CD4-positive, CD25-positive, alpha-beta regulatory T cell (primary cell): ENCODE results near the gene EFCAB8. TPM values are rescaled to one million over a fixed set of nuclear protein-coding genes. Genes with fewer than 3 reads are reported as not detected.

ENCODE experiments used
- ATAC-seq, 2 donors: fragments of 150-1000 bp; cut with Tn5 transposase; one replicate each; pipeline ENCODE4 v1.10.0; 2021; ENCODE audit warnings: low read depth in 2 of 2, moderate number of reproducible peaks in 2 of 2, moderate library complexity in 1 of 2
- DNase-seq, 3 donors: peaks; one replicate each; pipeline versions ENCODE4 v3.0.0 to v3.0.0-alpha.2; 2012 to 2022; ENCODE audit warnings: mixed read lengths in 1 of 3
- H3K27ac ChIP-seq: one replicate; pipeline ENCODE4 v1.7.0; 2013; ENCODE audit warnings: mild to moderate bottlenecking, low read length; ENCODE audit not compliant: insufficient read depth, poor library complexity, severe bottlenecking
- H3K27me3 ChIP-seq: one replicate; pipeline ENCODE4 v1.7.0; 2013; ENCODE audit warnings: low read length; ENCODE audit not compliant: control insufficient read depth, insufficient read depth
- H3K36me3 ChIP-seq: one replicate; pipeline ENCODE4 v1.7.0; 2013; ENCODE audit warnings: mild to moderate bottlenecking, low read length, moderate library complexity; ENCODE audit not compliant: control insufficient read depth, insufficient read depth
- H3K4me1 ChIP-seq: 2 replicates; pipeline ENCODE4 v1.7.0; 2013; ENCODE audit warnings: mild to moderate bottlenecking, low read length; ENCODE audit not compliant: insufficient read depth, control insufficient read depth, poor library complexity, severe bottlenecking
- H3K4me3 ChIP-seq: one replicate; pipeline ENCODE4 v1.7.0; 2013; ENCODE audit warnings: low read depth, mild to moderate bottlenecking, low read length, moderate library complexity
- H3K9me3 ChIP-seq, 2 experiments: 1 replicate in 1 of 2; 2 replicates in 1 of 2; pipeline ENCODE4 v1.7.0; 2013; ENCODE audit warnings: low read length in 2 of 2, mild to moderate bottlenecking in 1 of 2, moderate library complexity in 1 of 2; ENCODE audit not compliant: control insufficient read depth in 2 of 2
- H3K27ac Mint-ChIP-seq, 3 donors: one replicate each; pipeline ENCODE4 v1.8.0; 2020 to 2022; ENCODE audit warnings: mild to moderate bottlenecking in 3 of 3, mixed read lengths in 3 of 3, moderate library complexity in 2 of 3
- H3K27me3 Mint-ChIP-seq: one replicate; pipeline ENCODE4 v1.8.0; 2022; ENCODE audit warnings: mild to moderate bottlenecking, mixed read lengths
- H3K36me3 Mint-ChIP-seq: one replicate; pipeline ENCODE4 v1.8.0; 2020; ENCODE audit warnings: mixed read lengths
- H3K4me1 Mint-ChIP-seq, 4 donors: one replicate each; pipeline ENCODE4 v1.8.0; 2020 to 2022; ENCODE audit warnings: mixed read lengths in 4 of 4, mild to moderate bottlenecking in 1 of 4
- H3K4me3 Mint-ChIP-seq, 4 donors: one replicate each; pipeline ENCODE4 v1.8.0; 2020 to 2022; ENCODE audit warnings: mild to moderate bottlenecking in 4 of 4, mixed read lengths in 4 of 4, moderate library complexity in 3 of 4
- H3K9me3 Mint-ChIP-seq, 7 donors: one replicate each; pipeline ENCODE4 v1.8.0; 2020 to 2022; ENCODE audit warnings: mixed read lengths in 7 of 7, mild to moderate bottlenecking in 3 of 7, moderate library complexity in 2 of 7
- polyA plus RNA-seq, 4 donors: library from polyadenylated mRNA; unstranded; fragments of 300-500 nt; fragmentation: Illumina TruSeq; gene quantifications; one replicate each; pipeline ENCODE4 v1.2.3, GENCODE V29; 2021
- total RNA-seq: library from RNA; stranded (reverse); gene quantifications from one replicate; pipeline ENCODE4 v1.2.3, GENCODE V29; 2022

EFCAB8 gene
- total and polyA plus RNA-seq, 5 donors from 2014 or later = 1.2 TPM; not detected in 4

GRCh38 chr20:32917191-32917950 lies 58.6 kb downstream of the EFCAB8 start:
- Mint-ChIP-seq H3K36me3 (peaks cover 11% of the 10 kb centered on the region), H3K4me3 (no peak overlapping the region), H3K4me1 (peaks cover 0 to 11% (median 0%) of the 10 kb centered on the region in 4 donors), H3K9me3 (peaks cover 2 to 23% (median 6%) of the 10 kb centered on the region in 7 donors), H3K27me3 (no peaks in the 10 kb centered on the region), H3K27ac (no peak overlapping the region)
- no peaks in the 10 kb centered on the region for H3K4me1 ChIP-seq
- no peak for DNase-seq
- H3K36me3 ChIP-seq = no peaks in the 10 kb centered on the region
- no peak overlapping the region for H3K4me3 ChIP-seq
- no peaks in the 10 kb centered on the region for H3K27me3 ChIP-seq
- no peak for ATAC-seq
- no peak overlapping the region for H3K27ac ChIP-seq
- peaks cover 13 to 14% of the 10 kb centered on the region in 2 experiments for H3K9me3 ChIP-seq

GRCh38 chr20:32918296-32918695 lies 59.6 kb downstream of the EFCAB8 start:
- Histone ChIP-seq H3K27ac (no peak overlapping the region), H3K36me3 (no peaks in the 10 kb centered on the region), H3K27me3 (no peaks in the 10 kb centered on the region), H3K9me3 (peaks cover 13 to 14% of the 10 kb centered on the region in 2 experiments), H3K4me3 (no peak overlapping the region), H3K4me1 (no peaks in the 10 kb centered on the region)
- peaks cover 2 to 23% (median 6%) of the 10 kb centered on the region in 7 donors for H3K9me3 Mint-ChIP-seq
- ATAC-seq = no peak
- DNase-seq = no peak
- peaks cover 11% of the 10 kb centered on the region for H3K36me3 Mint-ChIP-seq
- H3K4me3 Mint-ChIP-seq = no peak overlapping the region
- peaks cover 0 to 7% (median 0%) of the 10 kb centered on the region in 4 donors for H3K4me1 Mint-ChIP-seq
- H3K27ac Mint-ChIP-seq = no peak overlapping the region
- no peaks in the 10 kb centered on the region for H3K27me3 Mint-ChIP-seq

GRCh38 chr20:32918751-32919150 lies 60.0 kb downstream of the EFCAB8 start:
- no peaks in the 10 kb centered on the region for H3K36me3 ChIP-seq
- Mint-ChIP-seq H3K27me3 (no peaks in the 10 kb centered on the region), H3K36me3 (peaks cover 11% of the 10 kb centered on the region), H3K4me1 (peaks cover 0 to 4% (median 0%) of the 10 kb centered on the region in 4 donors), H3K4me3 (no peak overlapping the region), H3K9me3 (peaks cover 2 to 23% (median 6%) of the 10 kb centered on the region in 7 donors), H3K27ac (no peak overlapping the region)
- ATAC-seq = no peak
- H3K4me3 ChIP-seq = no peak overlapping the region
- no peaks in the 10 kb centered on the region for H3K4me1 ChIP-seq
- H3K9me3 ChIP-seq = peaks cover 13 to 14% of the 10 kb centered on the region in 2 experiments
- DNase-seq = no peak
- H3K27ac ChIP-seq = no peak overlapping the region
- H3K27me3 ChIP-seq = no peaks in the 10 kb centered on the region

- no peak overlapping the region for H3K4me3 ChIP-seq
- no peak overlapping the region for H3K27ac ChIP-seq
- DNase-seq (no peak), ATAC-seq (no peak)
- Mint-ChIP-seq H3K27ac (no peak overlapping the region), H3K36me3 (peaks cover 10% of the 10 kb centered on the region), H3K4me3 (no peak overlapping the region), H3K27me3 (no peaks in the 10 kb centered on the region), H3K4me1 (peaks cover 0 to 4% (median 0%) of the 10 kb centered on the region in 4 donors), H3K9me3 (peaks cover 0 to 17% (median 6%) of the 10 kb centered on the region in 7 donors)
- no peaks in the 10 kb centered on the region for H3K4me1 ChIP-seq
- no peaks in the 10 kb centered on the region for H3K36me3 ChIP-seq
- H3K9me3 ChIP-seq = peaks cover 13 to 14% of the 10 kb centered on the region in 2 experiments
- no peaks in the 10 kb centered on the region for H3K27me3 ChIP-seq
Measured at GRCh38 chr20:32920066-32920465, 61.3 kb downstream of the EFCAB8 start.

- H3K4me1 Mint-ChIP-seq = peaks cover 0 to 4% (median 0%) of the 10 kb centered on the region in 4 donors
- H3K9me3 Mint-ChIP-seq = peaks cover 0 to 10% (median 6%) of the 10 kb centered on the region in 7 donors
- H3K27me3 ChIP-seq = no peaks in the 10 kb centered on the region
- no peak overlapping the region for H3K27ac ChIP-seq
- no peak overlapping the region for H3K4me3 Mint-ChIP-seq
- H3K36me3 ChIP-seq = no peaks in the 10 kb centered on the region
- ATAC-seq (no peak), DNase-seq (no peak)
- H3K27ac Mint-ChIP-seq = no peak overlapping the region
- H3K36me3 Mint-ChIP-seq = peaks cover 6% of the 10 kb centered on the region
- peaks cover 7 to 8% of the 10 kb centered on the region in 2 experiments for H3K9me3 ChIP-seq
- H3K27me3 Mint-ChIP-seq = no peaks in the 10 kb centered on the region
- no peak overlapping the region for H3K4me3 ChIP-seq
- no peaks in the 10 kb centered on the region for H3K4me1 ChIP-seq
Measured at GRCh38 chr20:32920530-32921298, 62.0 kb downstream of the EFCAB8 start.

- ATAC-seq = no peak
- Mint-ChIP-seq H3K4me3 (no peak overlapping the region), H3K27ac (peak overlapping the region in 2 of 3 donors; percentile 5 to 16)
Measured at GRCh38 chr20:32922466-32922865, 63.7 kb downstream of the EFCAB8 start.

GRCh38 chr20:32924781-32925180 lies 66.1 kb downstream of the EFCAB8 start:
- H3K4me3 Mint-ChIP-seq = no peak overlapping the region
- no peaks in the 10 kb centered on the region for H3K4me1 ChIP-seq
- no peaks in the 10 kb centered on the region for H3K9me3 Mint-ChIP-seq
- peaks cover 6% of the 10 kb centered on the region for H3K36me3 Mint-ChIP-seq
- DNase-seq = no peak
- H3K9me3 ChIP-seq = no peaks in the 10 kb centered on the region
- no peaks in the 10 kb centered on the region for H3K36me3 ChIP-seq
- no peak for ATAC-seq
- no peaks in the 10 kb centered on the region for H3K27me3 Mint-ChIP-seq
- no peaks in the 10 kb centered on the region for H3K27me3 ChIP-seq
- H3K27ac ChIP-seq = no peak overlapping the region
- H3K27ac Mint-ChIP-seq = no peak overlapping the region
- H3K4me3 ChIP-seq = no peak overlapping the region
- peaks cover 0 to 4% (median 0%) of the 10 kb centered on the region in 4 donors for H3K4me1 Mint-ChIP-seq

More at GRCh38 chr20:32922466-32922865, 63.7 kb downstream of the EFCAB8 start:
- Histone ChIP-seq H3K4me1 (no peaks in the 10 kb centered on the region), H3K27me3 (no peaks in the 10 kb centered on the region), H3K9me3 (no peaks in the 10 kb centered on the region), H3K27ac (no peak overlapping the region), H3K4me3 (no peak overlapping the region), H3K36me3 (no peaks in the 10 kb centered on the region)
- DNase-seq = no peak
- Mint-ChIP-seq H3K27me3 (no peaks in the 10 kb centered on the region), H3K9me3 (peaks cover 0 to 1% (median 0%) of the 10 kb centered on the region in 7 donors), H3K4me1 (peaks cover 0 to 4% (median 0%) of the 10 kb centered on the region in 4 donors), H3K36me3 (peaks cover 6% of the 10 kb centered on the region)
